ENCODE results near the gene YES1.

YES1 gene

DNA sequence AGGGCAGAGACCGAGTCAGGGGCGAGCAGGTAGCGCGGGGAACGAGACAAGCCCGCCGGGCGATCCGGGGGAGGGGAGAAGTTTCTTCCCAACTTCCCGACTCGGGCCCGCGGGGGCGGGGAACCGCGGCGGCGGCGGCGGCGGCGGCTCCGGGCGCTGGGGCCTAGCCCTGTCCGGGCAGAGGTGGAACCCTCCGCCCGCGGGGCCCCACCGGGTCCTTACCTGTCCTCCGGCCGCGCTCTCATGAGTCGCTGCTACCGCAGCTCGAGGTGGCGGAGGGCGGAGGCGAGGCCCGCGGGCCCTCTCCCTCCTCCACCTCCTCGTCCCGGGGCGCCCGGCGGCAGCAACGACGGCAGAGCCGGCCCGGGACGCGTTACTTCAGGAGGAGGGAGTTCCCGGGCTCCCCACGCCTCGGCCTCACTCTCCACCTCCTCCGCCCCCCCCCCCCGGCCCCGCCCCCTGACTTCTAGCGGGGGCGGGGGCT lies at the start of gene YES1:
Gene YES1 (minus strand): TSS at position 351 of the 484 bp plus-strand sequence. CDS start 55,415 bp downstream, outside the sequence.
- DNase-seq: peak in 4 of 6 experiments; percentile 63 to 82 (median 78)

DNA sequence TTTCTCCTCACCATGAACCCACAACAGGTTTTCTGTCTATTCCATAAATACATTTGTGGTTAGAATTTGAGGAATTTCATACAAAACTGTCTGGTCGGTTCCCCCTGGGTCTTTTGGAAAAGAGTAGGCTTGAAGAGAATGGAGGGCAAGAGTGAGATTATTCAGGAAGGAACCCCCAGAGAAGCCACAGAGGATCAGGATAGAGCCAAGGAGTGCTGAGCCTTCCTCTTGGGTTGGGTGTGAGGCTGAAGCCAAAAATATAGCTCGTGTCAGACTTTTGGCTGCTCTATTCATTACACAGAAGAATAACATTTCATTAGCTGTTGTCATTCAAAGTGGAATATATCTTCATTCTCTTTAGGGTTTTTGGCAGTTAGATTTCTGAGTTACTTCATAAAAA lies 45.9 kb upstream of the YES1 start:
- DNase-seq: no peak

DNA sequence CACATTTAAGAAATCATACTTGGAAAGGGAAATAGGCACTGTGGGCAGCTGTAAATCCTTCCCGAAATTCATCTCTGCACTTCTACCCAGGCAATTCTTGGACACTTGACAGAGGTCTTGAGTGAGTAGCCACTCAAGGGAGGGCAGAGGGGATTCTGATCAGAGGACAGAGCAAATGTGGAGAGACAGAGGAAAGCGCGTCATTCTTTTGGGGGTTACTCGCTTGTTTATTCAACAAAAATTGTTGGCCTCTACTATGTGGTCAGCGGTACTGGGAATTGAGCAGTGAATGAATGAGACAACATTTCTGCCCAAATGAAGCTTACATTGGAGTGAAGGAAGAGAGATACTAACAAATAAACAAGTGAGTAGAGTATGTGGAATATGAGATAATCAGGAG lies 41.4 kb upstream of the YES1 start:
- no peak for DNase-seq

DNA sequence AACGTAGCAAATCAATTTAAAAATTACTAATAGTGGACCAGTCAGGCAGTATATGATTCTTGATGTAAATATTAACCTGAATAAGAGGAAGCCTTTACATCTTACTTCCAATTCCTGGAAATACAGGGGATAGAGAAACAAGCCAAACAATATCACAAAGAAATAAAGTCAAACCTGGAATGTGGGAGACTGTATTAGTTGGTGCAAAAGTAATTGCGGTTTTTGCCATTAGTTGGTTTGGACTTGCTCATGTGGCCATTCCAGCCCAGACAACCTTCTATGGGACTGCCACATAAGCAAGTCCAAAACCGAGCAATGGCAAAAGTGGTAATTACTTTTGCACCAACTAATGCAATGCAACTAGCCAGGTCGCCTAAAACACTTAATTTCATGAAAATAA lies 38.9 kb upstream of the YES1 start:
- DNase-seq: no peak

DNA sequence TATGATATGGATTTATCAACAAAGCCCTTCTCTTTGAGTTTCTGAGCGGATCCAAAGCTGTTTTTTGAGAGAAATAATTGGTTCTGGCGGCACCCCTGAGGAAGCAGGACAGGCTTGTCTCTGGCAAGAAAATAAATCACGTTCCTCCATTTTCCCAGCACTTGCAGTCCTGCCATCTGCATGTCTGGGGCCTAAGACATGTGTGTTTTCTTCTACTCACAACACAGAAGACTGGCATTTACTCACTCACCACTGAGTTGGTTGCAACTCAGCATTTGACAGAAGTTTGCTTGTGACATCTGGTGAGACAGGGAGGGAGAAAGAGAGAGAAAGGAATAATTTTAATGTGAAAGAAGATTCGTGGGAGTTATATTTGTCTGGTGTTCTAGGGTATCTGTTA lies 37.0 kb upstream of the YES1 start:
- DNase-seq: no peak

DNA sequence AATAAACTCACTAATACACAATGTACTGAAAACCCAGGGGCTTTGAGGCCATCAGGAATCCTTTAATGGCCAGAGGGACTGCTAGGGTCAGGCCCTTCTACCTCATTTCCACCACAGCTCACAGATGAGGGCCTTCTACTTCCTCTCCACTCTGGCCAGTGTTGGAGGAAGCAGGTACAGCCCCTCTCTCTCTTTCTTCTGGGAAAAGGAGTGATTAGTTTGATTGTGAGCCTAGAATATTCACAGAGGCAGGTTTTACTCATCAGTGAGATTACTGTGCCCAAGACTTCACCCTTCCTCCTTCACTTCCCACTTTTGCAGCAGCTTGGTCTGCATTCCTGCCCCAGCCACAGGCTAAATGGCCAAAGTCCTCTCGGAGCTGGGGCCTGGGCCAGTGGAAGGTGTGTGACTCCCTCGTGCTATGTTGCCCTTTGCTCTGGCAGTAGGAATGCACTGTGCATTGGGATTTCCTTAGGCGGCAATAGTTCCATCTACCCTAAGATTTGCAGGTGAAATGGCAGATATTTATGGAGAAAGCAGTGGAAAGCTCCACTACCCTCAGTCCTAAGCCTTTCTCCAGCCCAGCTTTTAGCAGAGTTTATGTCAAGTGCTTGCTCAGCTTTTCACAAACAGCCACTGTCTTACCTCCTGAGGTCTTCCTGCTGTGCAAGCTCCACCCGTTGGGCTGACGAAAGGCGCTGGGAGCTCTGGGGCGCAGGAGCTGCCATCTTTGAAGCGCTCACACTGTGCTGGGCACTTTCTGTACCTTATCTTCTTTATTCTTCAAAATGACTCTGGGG lies 36.2 kb upstream of the YES1 start:
- no peak for DNase-seq

DNA sequence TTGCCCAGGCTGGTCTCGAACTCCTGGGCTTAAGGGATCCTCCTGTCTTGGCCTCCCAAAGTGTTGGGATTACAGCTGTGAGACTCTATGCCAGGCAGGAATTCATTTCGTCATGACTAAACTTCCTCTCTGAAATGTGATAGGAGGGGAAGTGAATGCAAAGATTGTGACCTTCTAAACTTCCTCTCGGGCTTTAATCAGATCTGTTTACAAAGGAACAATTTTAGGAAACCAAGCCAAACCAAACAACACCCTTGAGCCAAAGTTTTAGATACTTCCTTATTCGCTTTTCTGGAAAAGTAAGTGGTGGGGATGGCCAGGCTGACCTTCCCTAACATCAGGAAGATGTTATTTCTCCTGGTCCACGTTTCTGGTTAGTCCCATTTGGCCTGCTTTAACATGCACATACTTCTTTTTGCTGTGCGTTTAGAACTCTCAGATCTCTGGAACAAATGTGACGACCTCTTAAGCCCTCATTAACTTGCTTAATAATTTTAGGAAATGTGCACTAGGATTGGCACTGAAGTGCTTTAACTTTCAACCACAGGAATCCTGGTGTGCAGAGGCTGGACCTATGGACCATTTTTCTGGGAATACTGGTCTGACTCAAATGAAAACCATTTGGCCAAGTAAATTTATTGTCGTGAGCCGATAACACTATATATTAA lies 33.2 kb upstream of the YES1 start:
- no peak for DNase-seq

DNA sequence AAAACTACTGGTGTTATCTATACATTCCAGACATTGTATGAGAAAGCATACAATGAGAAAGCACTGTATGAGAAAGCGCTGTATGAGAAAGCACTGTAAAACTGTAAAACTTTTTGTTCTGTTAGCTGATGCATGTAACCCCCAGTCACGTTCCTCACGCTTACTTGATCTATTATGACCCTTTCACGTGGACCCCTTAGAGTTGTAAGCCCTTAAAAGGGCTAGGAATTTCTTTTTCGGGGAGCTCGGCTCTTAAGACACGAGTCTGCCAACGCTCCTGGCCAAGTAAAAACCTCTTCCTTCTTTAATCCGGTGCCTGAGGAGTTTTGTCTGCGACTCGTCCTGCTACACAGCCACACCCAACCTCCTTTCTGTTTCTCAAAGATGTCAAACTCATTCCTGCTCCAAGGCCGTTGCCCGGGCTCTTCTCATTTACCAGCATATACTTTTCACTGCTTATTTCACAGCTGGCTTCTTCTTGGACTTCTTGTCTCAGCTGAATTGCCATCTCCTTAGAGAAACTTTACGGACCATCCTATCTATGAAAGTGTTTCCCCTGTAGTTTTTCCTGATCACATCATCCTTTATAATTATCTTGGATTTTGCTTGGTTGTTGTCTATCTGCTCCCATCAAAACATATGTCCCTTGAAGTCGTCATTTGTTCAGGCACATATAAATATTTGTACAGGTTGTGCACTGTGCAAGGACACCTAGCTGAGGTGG lies 29.8 kb upstream of the YES1 start:
- no peak for DNase-seq

DNA sequence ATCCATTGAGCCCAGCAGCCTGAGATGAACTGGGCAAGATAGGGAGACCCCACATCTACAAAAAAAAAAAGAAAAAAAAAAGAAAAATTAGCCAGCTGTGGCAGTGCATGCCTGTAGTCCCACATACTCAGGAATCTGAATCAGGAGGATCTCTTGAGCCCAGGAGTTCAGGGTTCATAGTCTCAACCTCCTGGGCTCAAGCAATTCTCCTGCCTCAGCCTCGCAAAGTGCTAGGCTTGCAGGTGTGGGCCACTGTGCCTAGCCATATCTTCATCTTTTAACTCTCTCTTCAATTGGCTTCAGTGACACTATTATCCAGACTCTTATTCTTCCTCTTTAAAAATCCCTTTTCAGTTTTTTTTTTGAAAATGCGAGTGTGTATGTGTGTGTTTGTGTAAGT lies 28.5 kb upstream of the YES1 start:
- no peak for DNase-seq

DNA sequence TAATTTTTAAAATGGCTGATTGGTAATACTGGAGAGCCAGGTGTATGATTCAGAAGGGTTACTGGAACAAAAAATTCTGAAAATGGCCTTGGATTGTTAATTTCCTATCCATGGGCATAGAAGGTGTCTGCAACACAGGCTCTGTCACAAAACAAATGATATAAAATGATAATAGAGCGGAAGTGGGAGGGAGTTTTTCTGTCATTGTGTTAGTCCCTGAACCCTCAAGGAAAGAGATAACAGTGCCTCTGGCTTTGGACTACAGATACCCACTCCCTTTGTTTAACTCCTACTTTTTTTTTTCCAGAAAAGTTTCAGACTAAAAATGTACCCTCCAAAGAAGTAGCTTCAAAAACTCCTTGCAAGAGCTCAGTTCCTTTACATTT lies 28.0 kb upstream of the YES1 start:
- DNase-seq: no peak

DNA sequence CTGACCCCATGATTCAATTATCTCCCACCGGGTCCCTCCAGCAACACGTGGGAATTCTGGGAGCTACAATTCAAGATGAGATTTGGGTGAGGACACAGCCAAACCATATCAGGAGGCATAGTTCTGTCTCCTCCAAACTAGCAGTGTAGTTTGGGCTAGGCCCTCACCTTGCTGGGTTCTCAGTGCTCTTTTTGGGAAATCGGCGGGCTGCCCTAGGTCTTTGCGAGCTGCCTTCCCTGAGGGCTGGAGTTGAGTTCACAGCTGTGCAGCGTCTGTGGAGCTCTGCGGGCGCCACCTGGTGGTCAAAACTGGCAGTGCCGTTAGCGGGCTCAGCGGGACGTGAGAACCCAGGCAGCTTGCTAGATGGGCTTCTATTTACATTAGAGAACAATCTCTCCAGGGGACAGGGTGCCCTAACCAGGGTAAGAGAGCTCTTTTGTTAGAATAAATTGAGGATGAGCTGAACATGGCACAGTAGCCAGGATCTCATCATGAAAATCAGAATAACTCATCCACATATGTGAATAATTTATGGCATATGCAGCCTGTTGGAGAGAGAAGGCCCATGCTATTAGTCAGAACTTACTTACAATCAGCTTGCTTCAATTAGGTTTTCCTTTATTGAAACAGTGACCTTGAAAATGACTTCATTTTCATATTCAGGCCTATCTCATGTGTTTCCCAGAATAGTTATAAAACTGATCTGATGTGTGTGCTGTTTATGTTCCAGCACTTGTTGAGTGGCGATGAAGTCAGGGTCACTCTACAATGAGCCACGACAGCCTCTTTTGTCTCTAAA lies 27.4 kb upstream of the YES1 start:
- peak; percentile 60 to 90 (median 80) for DNase-seq

DNA sequence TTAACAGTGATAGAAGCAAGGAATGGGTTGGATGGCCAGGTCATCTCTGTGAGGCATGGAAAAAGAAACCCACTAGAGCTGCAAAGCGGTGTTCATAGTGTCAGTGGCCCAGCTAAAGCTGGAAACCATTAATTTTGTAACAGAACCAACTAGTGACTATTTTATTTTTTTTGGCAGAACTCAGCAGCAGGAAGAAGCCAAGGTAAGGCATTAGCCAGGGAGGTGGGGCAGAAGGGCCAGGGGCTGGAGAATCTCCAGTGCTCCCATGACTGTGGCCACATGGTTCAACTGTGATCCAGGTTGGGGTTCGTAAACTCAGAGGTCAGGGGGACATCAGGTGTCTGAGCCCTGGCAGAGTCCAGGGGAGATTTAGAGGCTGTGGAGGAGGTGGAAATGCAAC lies 25.9 kb upstream of the YES1 start:
- DNase-seq: no peak

DNA sequence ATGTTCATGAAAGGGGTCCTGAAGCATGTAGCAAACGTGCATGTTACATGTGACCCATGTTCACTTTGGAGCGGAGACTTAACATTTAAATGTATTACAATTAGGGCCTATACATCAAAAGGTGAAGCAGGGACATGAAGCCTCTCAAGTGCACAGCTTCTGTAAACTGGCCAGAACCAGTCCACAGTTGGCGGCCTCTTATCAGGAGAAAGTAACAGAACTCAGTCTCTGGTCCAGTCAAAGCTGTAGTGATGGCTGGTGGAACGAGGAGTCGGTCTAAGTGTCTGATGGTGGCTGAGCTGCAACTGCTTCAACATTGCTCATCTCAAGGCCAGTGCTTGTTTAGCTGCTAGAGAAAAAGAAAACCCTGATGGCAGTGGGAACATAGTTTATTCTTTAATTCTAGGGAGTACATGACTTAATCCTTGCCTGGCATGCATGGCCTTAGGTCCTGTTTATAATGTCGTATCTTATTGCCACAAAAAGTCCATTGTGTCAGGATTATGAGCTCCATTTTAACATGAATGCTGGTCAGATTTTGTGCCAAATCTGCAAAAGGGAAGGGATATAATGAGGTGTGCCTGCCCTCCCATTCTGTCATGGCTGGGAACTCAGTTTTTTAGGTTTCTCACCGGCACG lies 22.2 kb upstream of the YES1 start:
- no peak for DNase-seq

DNA sequence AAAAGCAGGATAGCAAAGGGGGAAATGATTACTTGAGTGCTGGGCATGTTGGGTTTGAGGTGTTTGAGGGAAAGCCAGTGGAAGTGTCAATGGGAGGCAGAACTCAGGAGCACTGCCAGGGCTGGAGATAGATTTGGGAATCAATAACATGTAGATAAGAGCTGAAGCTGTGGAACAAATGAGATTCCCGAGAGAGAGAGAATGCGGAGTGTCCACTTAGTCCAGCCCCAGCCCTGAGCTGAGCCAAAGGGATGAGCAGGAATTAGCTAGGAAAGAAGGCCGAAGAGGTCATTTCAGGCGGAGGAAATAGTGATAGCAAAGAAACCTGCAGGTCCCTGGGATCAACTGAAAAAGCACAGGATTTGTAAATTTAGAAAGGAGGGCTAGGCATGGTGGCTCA lies 21.2 kb upstream of the YES1 start:
- DNase-seq: no peak

DNA sequence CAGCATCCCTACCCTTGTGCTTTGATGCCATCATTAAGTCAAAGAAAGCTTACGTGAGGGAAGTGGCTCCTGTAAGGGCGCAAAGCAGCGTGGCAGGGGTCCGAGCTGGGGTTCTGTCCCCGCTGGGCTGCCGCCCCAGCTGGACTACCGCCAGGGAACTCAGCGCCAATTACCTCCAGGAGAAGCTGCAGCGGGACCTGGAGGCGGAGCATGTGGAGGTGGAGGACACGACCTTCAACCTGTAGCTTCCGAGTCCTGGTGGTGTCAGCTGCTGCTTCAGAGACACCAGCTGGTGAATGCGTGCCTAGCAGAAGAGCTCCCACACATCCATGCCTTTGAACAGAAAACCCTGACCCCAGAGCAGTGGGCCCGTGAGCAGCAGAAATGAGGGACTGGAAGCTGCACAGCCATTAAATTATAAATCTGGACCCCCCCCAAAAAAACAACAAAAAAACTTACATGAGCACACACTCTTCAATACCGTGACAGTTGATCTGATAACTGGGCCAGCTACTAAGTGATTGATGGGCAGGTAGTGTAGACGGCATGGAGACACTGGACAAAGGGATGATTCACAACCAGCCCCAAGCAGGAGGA lies 20.1 kb upstream of the YES1 start:
- DNase-seq: peak in 3 of 6 experiments; percentile 6 to 42 (median 20)

DNA sequence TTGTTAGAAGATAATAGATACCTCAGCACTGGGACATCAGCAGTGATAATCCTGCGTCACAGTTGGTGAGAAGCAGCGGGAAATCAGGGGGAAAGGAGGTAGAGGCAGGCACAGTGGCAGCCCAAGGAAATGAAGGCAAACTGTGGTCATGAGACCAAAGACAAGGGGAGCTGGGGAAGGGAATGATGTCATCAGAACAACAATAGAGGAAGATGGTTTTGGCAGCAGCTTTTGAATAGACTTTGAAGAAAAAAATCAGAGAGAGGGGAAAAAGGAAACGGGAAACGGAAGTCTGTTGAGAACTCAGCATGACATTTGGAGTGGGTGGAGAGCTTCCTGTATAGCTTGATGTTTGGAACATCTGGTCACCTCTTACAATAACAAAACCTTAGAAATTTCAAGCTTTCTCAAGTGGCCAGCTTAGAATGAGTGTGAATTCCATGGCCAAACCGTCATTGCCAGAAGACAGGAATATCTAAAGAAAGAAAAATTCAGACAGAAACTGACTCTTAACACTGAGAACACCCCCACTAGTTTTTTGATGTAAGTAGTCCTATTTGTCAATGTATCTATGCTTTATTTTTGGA lies 18.4 kb upstream of the YES1 start:
- peak; percentile 23 to 84 (median 60) for DNase-seq

DNA sequence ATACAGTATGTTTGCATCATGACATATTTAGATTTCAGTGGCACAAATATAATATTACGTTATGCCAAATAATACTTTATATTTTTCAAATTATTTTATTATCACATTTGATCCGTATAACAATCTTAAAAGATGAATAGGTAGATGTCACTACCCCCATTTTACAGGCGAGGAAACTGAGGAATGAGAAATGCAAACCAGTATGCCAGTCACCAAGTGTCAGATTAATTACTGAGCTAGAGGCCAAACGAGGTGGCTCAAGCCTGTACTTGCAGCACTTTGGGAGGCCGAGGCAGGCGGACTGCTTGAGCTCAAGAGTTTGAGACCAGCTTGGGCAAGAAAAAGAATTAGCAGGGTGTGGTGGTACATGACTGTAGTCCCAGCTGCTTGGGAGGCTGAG lies 17.4 kb upstream of the YES1 start:
- DNase-seq: no peak

DNA sequence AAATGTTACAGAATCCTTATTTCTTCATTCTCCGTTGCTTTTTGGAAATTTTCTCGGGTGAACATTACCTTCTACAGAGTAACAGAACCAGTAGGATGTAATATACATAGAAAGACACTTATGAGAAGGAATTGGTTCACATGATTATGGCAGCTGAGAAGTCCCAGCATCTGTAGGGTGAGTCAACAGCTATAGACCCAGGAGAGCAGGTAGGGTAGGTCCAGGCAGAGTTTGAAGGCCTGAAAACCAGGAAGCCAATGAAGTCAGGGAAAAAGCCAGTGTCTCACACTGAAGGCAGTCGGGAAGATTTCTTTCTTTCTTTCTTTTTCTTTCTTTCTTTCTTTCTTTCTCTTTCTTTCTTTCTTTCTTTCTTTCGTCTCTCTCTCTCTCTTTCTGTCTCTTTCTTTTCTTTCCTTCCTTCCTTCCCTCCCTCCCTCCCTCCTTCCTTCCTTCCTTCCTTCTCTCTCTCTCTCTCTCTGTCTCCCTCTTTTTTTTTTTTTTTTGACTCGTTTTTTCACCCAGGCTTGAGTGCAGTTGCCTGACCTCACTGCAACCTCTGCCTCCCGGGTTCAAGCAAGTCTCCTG lies 15.1 kb upstream of the YES1 start:
- DNase-seq: no peak

DNA sequence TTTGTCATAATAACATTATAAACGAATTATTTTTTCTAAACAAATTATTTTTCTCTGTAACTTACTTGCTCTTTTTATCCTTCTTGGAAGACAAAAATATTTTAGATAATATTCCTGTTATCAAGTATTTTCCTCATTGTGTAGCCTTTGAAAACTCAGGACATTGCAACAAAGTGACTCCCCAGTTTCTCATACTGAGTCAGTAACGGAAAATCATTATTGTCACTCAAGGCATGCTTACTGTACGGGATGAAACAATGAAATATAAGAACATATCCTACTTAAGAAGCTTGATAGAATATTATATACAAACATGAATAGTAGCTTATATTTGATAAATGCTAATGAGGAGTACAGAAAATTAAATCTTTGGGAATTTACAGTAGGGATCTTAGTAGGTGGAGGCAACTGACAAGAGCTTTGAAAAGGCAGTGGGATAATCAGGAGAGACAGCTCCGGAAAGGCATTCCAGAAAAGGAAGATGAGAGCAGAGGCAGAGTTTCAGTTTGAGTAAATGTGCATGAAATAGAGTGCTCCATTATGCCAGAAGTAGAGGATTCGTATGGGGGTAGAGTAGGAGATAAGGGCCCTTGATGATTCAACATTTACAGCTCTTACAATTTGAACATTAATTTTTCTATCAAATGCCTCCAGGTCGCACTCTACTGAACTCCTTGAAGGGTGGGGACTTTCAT lies 14.0 kb upstream of the YES1 start:
- DNase-seq: no peak

DNA sequence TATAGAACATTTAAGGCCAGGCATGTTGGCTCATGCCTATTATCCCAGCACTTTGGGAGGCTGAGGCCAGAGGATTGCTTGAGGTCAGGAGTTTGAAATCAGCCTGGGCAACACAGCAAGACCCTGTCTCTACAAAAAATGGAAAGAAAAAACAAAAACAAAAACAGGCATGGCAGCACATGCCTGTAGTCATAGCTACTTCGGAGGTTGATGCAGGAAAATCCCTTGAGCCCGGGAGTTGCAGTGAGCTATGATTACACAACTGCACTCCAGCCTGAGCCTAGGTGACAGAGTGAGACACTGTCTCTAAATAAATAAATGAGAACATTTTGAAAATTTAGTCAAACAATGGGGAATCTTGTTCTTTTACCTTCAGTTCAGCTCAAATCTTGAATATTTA lies 12.1 kb upstream of the YES1 start:
- DNase-seq: no peak

Measured in stimulated activated naive CD4-positive, alpha-beta T cell (primary cell).